Measurements from ENCODE around the gene CSN3.
"Not testable (repeated sequence)": the region's sequence is repeated elsewhere in the genome, so short reads cannot be mapped to it uniquely, and the experiment has no call there.

Gene CSN3, protein sequence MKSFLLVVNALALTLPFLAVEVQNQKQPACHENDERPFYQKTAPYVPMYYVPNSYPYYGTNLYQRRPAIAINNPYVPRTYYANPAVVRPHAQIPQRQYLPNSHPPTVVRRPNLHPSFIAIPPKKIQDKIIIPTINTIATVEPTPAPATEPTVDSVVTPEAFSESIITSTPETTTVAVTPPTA

DNA sequence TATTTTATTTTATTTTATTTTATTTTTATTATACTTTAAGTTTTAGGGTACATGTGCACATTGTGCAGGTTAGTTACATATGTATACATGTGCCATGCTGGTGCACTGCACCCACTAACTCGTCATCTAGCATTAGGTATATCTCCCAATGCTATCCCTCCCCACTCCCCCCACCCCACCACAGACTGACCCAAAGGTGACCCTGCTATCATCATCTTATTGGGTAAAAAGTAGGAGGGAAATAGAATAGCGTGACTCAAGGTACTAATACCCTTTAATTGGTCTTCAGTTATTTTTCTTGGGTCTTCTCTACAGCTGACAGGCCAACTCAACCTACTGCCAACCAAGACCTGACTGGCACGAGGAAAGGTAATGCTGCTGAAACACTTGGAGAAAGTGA is at the start of gene CSN3:
Gene CSN3, plus strand, starts transcription at position 301 of the 400 bp plus-strand sequence. CDS start 2,223 bp downstream, outside the sequence.
- not testable (repeated sequence) for DNase-seq (ENCODE audit: low spot score)

DNA sequence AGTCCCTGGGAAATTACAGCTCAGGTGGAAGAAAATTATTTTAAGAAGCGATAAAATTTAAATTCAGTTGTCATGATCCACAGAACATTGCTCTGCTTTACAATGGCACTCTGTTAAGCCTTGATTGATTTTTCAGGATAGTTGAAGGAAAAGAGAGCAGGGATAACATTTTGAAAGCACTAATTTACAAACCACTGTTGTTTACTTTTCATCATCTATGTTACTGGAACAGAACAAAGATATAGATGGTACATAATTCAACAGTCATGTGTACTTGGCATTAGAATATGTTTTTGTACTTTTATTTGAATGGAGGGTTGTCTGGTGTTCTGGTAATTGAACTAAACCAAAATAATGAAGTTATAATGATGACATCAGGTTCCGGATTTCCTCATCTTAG is 49.5 kb upstream of the CSN3 start:
- no peak for DNase-seq (ENCODE audit: low spot score)

DNA sequence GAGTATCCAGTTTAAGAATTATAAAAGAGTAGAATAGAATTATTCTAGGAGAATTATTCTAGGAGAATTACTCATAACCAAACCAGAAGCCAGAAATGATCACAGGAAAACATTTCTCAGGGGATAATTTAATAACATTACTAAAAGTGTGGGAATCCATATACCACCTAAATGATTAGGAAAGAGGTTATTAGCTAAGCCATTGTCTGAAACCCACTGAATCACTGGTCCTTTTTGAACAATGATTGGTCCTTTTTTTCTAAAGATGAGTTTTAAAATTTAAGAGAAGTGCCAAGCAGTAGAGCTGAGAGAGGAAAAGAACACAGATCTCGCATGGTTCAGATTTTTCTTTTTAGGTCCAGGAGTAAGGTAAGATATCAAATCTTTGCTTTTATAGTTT is 47.0 kb upstream of the CSN3 start, which contains the start of gene ODAM:
Gene ODAM, plus strand, starts transcription at position 301 of the 400 bp plus-strand sequence. CDS start 819 bp downstream, outside the sequence.
- DNase-seq (ENCODE audit: low spot score), result no peak

DNA sequence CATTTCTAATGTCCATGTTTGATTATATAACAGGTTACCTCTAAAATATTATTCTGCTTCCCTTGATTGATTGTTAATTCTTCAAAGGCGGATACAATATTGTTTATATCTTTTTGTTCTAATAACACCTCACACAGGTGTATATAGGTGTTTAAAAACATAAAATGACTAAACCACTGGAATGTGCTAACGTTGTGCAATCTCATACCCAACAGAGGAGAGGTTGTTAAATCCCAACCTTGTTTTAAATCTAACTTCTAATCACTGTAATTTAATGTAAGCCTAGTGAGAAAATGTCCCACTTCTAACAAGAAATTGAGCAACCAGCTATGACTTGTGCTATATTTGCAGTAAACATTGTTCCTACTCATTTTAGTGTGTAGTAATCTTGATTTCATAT is 45.5 kb upstream of the CSN3 start:
- no peak for DNase-seq (ENCODE audit: low spot score)

DNA sequence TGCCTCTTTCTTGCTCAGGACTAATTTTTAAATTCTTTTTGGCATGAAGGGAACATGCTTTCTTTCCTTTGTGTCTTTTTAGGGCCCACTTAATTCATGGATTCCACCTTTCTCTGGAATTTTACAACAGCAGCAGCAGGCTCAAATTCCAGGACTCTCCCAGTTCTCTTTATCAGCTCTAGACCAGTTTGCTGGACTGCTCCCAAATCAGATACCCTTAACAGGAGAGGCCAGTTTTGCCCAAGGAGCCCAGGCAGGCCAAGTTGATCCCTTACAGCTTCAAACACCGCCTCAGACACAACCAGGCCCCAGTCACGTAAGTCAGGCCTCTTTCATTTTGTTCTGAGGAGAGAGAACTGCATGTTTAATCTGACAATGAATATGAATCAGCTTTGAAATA is 44.6 kb upstream of the CSN3 start:
- DNase-seq (ENCODE audit: low spot score), result no peak

DNA sequence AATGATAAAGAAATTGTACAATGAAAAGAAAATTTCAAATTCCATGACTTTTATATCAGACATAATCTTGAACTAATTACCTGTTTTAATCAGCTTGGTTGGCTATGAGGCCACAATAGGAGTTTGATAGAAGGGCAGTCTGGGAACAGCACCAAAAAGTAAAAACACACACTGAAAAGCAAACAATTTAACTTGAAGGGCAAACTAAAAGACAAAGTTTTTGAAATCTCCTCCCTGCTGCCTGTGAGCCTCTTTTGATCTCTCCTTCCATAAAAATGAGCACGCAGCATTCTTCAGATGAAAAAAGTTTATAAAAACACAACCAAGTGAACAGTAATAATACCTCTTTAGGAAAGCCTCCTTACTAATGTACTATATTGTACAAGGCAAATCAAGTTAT is 38.8 kb upstream of the CSN3 start:
- DNase-seq (ENCODE audit: low spot score), result no peak

DNA sequence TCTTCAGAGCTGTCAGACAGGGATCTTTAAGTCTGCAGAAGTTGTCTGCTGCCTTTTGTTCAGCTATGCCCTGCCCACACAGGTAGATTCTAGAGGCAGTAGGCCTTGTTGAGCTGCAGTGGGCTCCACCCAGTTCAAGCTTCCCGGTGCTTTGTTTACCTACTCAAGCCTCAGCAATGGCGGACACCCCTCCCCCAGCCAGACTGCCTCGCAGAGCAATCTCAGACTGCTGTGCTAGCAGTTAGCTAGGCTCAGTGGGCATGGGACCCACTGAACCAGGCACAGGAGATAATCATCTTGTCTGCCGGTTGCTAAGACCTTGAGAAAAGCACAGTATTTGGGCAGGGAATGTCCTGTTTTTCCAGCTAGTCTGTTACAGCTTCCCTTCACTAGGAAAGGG is 29.6 kb upstream of the CSN3 start:
- DNase-seq (ENCODE audit: low spot score), result not testable (repeated sequence)

DNA sequence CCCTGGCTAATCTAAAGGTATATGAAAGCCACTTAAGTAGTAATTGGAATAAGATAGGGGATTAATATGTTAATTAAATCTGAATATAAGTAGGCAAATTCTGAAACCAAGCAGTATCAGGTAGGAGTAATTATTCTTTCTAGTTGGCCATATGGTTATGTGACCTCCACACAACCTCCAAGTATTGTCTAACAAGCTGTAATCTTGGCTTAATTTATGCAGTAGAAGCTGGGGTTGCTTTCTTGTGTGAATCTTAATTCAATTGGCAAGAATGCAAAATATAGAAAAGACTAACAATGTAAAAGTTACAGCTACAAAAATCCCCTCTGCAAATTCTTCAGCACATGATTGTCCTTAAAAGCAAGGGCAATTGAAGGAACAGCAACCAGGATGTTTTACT is 26.3 kb upstream of the CSN3 start:
- DNase-seq (ENCODE audit: low spot score), result not testable (repeated sequence)

DNA sequence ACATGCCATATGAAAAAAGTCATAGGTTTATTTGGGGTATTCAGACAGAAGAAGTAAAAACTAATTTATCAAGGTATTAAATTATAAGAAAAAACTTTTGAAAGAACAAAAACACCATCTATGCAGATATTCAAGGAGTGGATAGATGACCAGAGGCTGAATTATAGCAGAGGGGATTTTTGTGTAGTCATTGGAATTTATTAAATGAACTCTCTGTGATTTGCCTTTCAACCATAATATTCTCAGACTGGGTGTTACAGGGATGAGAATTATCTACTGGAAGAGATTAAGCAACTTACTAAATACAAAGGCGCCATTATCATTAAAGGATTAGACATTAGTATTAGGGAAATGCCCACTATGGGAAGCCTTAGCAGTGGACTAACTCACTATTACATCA is 25.8 kb upstream of the CSN3 start:
- DNase-seq (ENCODE audit: low spot score), result not testable (repeated sequence)

DNA sequence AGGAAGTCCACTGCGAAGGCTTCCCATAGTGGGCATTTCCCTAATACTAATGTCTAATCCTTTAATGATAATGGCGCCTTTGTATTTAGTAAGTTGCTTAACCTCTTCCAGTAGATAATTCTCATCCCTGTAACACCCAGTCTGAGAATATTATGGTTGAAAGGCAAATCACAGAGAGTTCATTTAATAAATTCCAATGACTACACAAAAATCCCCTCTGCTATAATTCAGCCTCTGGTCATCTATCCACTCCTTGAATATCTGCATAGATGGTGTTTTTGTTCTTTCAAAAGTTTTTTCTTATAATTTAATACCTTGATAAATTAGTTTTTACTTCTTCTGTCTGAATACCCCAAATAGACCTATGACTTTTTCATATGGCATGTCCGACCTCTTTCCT is 21.0 kb upstream of the CSN3 start:
- not testable (repeated sequence) for DNase-seq (ENCODE audit: low spot score)

DNA sequence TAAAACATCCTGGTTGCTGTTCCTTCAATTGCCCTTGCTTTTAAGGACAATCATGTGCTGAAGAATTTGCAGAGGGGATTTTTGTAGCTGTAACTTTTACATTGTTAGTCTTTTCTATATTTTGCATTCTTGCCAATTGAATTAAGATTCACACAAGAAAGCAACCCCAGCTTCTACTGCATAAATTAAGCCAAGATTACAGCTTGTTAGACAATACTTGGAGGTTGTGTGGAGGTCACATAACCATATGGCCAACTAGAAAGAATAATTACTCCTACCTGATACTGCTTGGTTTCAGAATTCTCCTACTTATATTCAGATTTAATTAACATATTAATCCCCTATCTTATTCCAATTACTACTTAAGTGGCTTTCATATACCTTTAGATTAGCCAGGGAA is 20.6 kb upstream of the CSN3 start:
- not testable (repeated sequence) for DNase-seq (ENCODE audit: low spot score)

DNA sequence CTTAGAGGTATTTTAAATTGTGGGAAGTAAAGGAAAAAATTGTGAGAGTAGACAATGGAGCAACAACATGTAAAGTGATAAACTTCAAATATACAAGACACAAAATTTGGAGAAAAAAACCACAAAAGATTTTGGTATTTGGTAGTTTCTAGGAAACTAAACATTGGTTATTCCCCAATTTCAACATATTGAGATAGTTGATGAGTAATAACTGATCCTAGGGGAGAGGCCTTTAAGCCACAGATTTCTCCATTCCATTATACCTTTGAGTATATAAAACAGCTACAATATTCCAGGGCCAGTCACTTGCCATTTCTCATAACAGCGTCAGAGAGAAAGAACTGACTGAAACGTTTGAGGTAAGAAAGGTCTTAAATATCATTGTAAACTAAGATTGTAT is 16.6 kb upstream of the CSN3 start, which contains the start of gene FDCSP:
Gene FDCSP, plus strand, starts transcription at position 301 of the 400 bp plus-strand sequence. CDS start 5,071 bp downstream, outside the sequence.
- no peak for DNase-seq (ENCODE audit: low spot score)

DNA sequence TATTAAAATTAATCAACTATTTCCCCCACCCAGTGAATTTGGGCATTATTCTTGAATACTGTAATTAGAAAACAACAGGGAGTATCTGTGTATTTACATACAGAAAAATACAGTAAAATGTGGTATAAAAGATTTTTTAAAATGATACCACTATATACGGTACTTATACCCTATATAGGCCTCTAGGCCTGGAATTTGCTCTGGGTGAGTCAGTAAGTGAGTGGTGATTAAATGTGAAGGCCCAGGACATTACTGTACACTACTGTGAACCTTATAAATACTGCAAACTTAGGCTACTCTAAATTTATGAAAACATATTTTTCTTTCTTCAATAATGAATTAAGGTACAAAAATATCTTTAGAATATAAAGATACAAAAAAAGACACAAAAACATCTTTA is 6.3 kb upstream of the CSN3 start:
- DNase-seq (ENCODE audit: low spot score), result no peak

DNA sequence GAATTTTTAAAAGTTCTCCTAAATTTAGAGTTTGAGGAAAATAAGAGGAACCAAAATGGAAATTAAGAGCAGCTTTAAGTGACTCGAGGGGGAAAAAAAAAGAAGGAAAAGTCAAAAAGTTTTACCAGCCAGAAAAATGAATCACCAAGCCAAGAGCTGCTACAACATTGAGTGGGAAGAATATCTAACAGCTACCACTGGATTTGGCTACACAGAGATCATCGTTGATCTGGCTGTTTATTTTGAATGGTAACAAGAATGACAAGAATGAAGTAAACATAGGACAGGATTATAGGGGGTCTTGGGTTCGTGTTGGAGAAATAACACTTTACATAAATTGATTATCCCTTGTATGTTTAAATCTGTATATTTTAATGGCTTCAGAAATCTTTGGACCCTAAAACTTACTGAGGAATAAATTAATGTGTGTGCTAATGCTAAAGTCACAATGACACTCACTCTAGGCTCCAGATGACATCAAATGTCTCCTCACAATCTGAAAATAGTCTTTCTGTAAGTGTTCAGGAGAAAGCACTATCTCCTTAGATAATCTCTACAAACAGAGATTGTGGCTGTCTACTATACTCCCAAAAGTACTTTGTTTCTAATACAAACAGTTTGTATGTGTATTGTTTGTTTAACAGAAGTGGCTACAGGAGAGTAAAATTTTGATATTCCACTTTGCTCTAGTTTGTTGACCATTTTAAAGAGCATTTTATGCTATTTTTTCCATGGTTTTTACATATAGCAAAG is 3.1 kb upstream of the CSN3 start:
- DNase-seq (ENCODE audit: low spot score), result no peak

DNA sequence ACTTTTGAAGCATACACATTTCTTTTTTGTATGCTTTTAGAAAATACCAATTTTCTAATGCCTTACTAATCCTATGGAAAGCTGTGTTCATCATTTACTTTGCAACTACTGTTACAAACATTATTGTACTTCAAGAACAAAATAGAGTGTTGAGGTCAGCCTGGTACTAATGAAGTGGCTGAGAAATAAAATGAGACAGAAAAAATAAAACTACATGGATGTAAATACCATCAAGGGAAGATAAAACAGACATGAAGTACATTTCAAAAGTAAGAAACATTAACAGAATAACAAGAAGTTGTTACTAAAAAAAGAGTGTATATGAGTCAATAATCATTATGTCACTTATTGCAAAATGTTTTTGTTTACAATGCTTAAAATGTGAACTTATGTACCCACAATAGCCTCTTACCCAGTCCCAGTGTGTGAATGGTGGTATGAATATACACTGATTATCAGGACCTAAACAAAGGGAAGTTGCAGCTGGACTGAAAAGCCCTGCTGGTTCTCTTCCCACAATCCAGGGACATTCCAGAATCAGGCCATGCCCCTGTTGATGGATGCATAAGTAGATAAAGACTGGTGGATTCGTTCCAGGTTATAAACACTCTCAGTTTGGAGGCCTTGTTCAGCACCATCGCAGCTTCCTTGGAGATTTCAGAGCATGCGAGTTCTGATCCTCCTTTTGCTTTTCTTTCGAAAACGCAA is 2.4 kb upstream of the CSN3 start:
- no peak for DNase-seq (ENCODE audit: low spot score)

DNA sequence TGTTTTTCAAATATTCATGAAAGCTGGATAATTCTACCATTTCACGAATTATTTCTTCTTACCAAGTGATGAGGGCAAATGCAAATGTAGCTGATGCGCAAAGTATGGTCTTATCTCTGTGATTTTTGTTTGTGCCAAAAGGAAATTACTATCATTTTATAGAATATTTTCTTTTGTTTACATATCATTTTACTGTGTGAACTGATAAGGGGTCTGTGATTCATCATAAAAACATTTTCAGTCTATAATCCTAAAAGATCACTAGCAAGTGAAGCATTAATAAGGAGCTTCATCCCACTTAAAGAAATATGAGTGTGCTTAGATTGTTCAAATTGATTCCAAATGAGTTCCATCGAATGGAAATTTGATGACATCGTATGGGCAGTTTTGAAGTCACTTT is 694 bp downstream of the CSN3 start:
- DNase-seq (ENCODE audit: low spot score), result no peak

DNA sequence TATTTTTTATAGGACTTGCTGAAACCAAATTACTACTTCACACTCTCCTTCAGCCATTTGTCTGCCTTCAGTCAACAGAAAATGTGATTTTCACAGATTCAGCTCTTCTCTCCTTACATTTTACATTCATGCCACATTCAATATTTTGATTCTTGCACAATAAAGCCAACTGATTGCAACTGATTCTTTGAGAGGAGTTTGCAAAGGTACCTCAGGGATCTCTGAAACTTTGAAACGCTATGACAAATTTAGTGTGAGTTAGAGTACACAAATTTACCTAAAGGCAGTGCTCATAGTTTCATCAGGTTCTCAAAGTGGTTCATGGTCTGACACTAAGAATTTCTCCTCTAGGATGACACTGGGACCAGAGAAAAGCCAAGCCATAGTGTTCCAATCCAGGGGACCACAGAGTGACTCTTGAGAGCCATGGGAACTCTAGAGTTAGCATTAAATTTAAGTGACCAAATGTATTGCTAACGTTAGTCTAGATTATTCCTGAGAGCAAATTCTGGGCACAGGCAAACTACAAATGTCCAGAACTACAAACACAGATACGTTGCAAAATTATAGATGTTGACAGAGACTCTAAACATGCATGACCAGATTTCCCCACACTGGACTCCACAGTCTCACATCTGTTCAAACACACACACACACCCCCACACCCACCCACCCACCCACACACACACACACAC is 9.0 kb downstream of the CSN3 start:
- DNase-seq (ENCODE audit: low spot score), result no peak

DNA sequence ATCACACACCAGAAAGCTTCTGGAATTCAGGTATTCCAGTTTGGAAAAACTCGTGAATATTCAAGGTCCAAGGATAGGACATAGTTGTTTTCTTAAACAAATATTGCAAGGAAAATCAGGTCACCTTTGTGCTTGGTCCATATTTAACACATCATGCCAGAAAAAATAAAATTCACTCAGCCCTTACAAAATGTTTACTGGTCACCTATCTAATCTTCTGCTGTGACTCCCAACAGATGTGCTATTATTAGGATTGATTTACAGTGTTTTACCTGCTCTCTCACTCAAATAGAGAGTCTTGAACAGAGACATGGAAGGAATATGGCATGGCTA is 9.5 kb downstream of the CSN3 start:
- no peak for DNase-seq (ENCODE audit: low spot score)

DNA sequence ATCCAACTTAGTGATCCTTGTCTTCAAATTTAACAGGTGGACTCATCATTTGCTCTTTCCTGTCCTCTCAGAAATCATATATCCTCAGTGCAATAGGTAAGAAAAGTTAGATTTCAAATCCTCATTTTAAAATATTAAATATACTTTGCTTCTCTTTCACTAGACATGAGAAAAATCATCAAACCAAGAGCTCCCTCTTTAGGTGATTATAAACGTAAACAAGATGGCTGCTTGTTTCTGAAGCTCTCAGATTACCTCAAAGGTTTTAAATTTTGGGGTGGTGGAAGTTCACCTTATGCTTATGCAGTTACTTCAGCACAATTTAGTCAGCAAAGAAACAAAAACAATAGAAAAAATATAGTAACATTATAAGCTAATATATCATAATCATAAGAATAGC is 27.3 kb downstream of the CSN3 start:
- no peak for DNase-seq (ENCODE audit: low spot score)

DNA sequence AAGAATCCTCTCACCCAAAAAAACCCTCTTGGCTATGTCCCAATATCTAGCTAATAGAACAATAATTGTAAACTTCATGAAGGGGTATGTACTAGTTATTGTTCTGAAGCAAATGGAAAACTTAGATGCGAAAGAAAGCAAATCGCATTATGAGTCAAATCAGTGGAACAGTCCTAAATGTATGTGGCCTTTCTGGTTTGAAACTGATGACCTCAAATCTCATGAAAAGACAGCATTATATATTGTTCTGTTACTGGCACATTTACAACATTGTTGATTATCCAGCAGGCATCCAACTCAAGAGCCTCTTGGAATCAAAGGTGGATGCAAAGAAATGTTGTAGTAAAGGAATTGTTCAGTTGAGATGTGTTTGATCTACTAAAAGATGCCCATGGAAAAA is 34.7 kb downstream of the CSN3 start:
- DNase-seq (ENCODE audit: low spot score), result no peak

DNA sequence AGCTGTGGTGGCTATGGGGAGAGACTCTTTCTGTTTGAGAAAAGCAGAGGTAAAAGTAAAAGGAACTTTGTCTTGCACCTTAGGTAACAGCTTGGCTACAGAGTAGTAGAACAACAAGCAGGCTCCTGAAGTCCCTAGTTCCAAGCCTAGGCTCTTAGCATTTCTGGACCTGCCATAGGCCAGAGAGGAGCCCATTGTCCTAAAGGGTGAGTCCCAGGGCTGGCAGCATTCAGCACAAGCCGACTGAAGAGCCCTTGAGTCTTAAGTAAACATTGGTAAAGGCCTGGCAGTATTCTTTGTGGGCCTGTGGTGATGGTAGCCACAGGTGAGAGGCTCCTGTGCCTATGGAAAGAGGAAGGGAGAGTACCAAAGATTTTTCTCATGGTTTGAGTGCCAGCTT is 38.2 kb downstream of the CSN3 start:
- DNase-seq (ENCODE audit: low spot score), result no peak

DNA sequence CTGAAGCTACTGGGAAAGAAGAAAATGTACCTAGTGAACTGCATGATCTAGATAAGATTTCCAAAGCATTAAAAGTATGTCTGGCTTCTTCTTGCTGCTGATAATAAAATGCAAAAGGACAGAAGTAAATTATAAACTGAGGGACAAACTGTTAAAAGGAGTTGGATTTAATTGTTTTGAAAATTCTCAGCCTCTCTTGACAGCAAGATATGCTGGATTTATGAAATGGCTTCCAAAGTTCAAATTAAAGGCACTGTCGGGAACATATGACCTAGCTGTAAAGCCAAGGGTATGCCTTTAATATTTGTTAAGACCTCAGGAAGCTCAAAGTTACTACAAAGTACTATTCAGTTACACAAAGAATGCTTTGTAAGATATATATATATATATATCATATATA is 46.3 kb downstream of the CSN3 start:
- DNase-seq (ENCODE audit: low spot score), result no peak

DNA sequence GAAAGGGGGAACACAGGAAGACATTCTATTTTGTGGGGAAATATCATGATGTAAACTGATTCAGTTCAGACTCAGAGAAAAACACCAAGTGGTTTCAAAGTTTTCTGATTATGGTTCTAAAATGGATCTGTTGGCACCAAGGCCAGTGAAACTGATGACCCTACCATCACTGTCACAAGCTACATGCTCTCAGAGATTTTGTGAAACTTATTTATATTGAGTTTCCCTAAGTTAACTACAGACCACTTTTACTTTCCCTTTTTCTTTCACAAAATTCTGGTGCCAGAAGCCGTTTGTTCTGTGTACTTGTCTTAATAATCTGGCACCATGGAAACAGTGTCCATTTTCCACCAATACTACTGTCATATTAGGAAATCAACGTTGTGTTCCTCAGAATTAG is 48.9 kb downstream of the CSN3 start:
- DNase-seq (ENCODE audit: low spot score), result no peak
